Heart right ventricle (tissue), 16 donors: ENCODE measurements around the gene COL4A3. TPM values are rescaled to one million over a fixed set of nuclear protein-coding genes. Genes with fewer than 3 reads are reported as not detected.

Source experiments
- ATAC-seq, 8 donors: fragments of 200-7000 bp; cut with Tn5 transposase; one replicate each; pipeline ENCODE4 v1.9.1; 2020; ENCODE audit warnings: mild to moderate bottlenecking in 8 of 8, moderate library complexity in 8 of 8, moderate number of reproducible peaks in 1 of 8
- DNase-seq, 2 donors: peaks; one replicate each; pipeline ENCODE4 v3.0.0-alpha.2; 2020
- H3K27ac ChIP-seq, 10 donors: fragments of 200-600 bp; sonication (generic) in 2 of 10; one replicate each; pipeline versions ENCODE4 v1.5.0 to v1.8.0; 2020 to 2022; ENCODE audit warnings: mild to moderate bottlenecking in 3 of 10
- H3K27me3 ChIP-seq, 7 donors: fragments of 200-600 bp; one replicate each; pipeline ENCODE4 v1.8.0; 2021 to 2022; ENCODE audit warnings: mild to moderate bottlenecking in 2 of 7
- H3K36me3 ChIP-seq, 9 donors: fragments of 200-600 bp; sonication (generic) in 1 of 9; one replicate each; pipeline versions ENCODE4 v1.5.0 to v1.8.0; 2020 to 2022; ENCODE audit warnings: mild to moderate bottlenecking in 2 of 9
- H3K4me1 ChIP-seq, 9 donors: fragments of 200-600 bp; sonication (generic) in 1 of 9; one replicate each; pipeline versions ENCODE4 v1.5.0 to v1.8.0; 2020 to 2022; ENCODE audit warnings: mild to moderate bottlenecking in 4 of 9
- H3K4me3 ChIP-seq, 10 donors: fragments of 200-600 bp; sonication (generic) in 2 of 10; one replicate each; pipeline versions ENCODE4 v1.5.0 to v1.8.0; 2020 to 2022; ENCODE audit warnings: mild to moderate bottlenecking in 7 of 10, moderate library complexity in 2 of 10
- H3K9me3 ChIP-seq, 11 donors: fragments of 200-600 bp in 10 of 11; sonication (generic) in 2 of 11; one replicate each; pipeline versions ENCODE4 v1.5.0 to v1.8.0; 2013 to 2022; ENCODE audit warnings: mild to moderate bottlenecking in 2 of 11, control low read depth in 1 of 11, moderate library complexity in 1 of 11
- CTCF ChIP-seq, 9 donors: fragments of 200-600 bp; sonication (generic) in 2 of 9; IDR thresholded peaks; one replicate each; pipeline versions ENCODE4 v1.5.0 to v1.8.0; 2021 to 2022; ENCODE audit warnings: antibody characterized with exemption in 9 of 9, mild to moderate bottlenecking in 5 of 9, moderate library complexity in 1 of 9
- WGBS, 2 donors: extraction: QIAGEN DNeasy Blood & Tissue Kit; methylation state at CpG; one replicate each; pipeline ENCODE4 v1.1.7; 2013; ENCODE audit warnings: inconsistent platforms in 1 of 2; 5-methylcytosine and 5-hydroxymethylcytosine counted together
- intact Hi-C, 10 donors: fragments of 100-400 bp; cut with DNase I; formaldehyde crosslinking; loops; one replicate each; pipeline versions ENCODE4 v1.11.1 to v1.14.2; 2022
- polyA plus RNA-seq, 2 donors: library from polyadenylated mRNA; stranded (reverse); fragments of 200-250 nt; gene quantifications; one replicate each; pipeline ENCODE4 v1.2.3, GENCODE V29; 2013
- total RNA-seq, 10 donors: library from RNA; stranded (reverse); fragmentation: NEBNext Ultra II Directional in 3 of 10; extraction: Animal tissue kit (Norgen Biotek cat#: 25700) in 3 of 10; gene quantifications; one replicate each; pipeline versions ENCODE4 v1.2.1 to v1.2.4, GENCODE V29; 2021 to 2023
- donor health status: Arrhythmogenic right ventricular cardiomyopathy.
- donor health status: ischemic (EF 13 %, LVEDD 7.1; RV severe dilation, severe dysfunction).
- donor health status: healthy with polysubstance abuse.
- donor health status: DM: no; HTN: yes; CAD: no.
- donor health status: DM: no; HTN: no; CAD: no.
- donor health status: ischemic (EF 25% LVEDD 6.9; RV normal size, moderate dysfunction).
- donor health status: ischemic (EF 25% LVEDD 5.7; RV mildly dilated, moderate dysfunction).
- donor health status: healthy.
- donor health status: DM: yes; HTN: yes; CAD: no.
- donor health status: Ischemic cardiomyopathy.
- donor health status: ischemic (EF 35%, LVEDD 5.7; RV mildly dilated, moderate dysfunction).
- donor health status: nonischemic (EF 11% LVEDD 7.7; RV severe dilation, severe dysfunction).
- donor health status: DM: yes; HTN: yes; CAD: no.
- donor health status: PGD.
- donor health status: ischemic (EF 29% LVEDD 5.4; RV normal size, mild dysfunction).
- donor health status: nonischemic (EF 23%, LVEDD 6.1; RV moderate dilation, normal function).

Gene COL4A3
- total and polyA plus RNA-seq, 12 donors = 0.91 to 6.2 (median 2.3) TPM

GRCh38 chr2:227363756-227364155 lies 199.3 kb downstream of the COL4A3 start:
- 91 to 93% methylated on average over 6 of the region's 6 CpGs for WGBS, 2 donors
- H3K27ac ChIP-seq = no peak overlapping the region
- DNase-seq (no peak), ATAC-seq (no peak)
- no peaks in the 10 kb centered on the region for H3K27me3 ChIP-seq
- peaks cover 0 to 26% (median 0%) of the 10 kb centered on the region in 9 donors for H3K4me1 ChIP-seq
- no peak overlapping the region for H3K4me3 ChIP-seq
- peak in 1 of 9 donors; percentile 39 for TF ChIP-seq CTCF (IDR thresholded peaks at IDR 0.05)
- intact Hi-C loops = no loop called here
- H3K9me3 ChIP-seq = no peaks in the 10 kb centered on the region
- H3K36me3 ChIP-seq = peaks cover 0 to 26% (median 9%) of the 10 kb centered on the region in 9 donors

Other genes starting within 250 kb of the COL4A3 start
- gene COL4A4, start 419 bp upstream of the COL4A3 start, total RNA-seq = 10 to 100 TPM in 1 of 10 donors, 1 to 10 TPM in 9; 2.2 to 11.4 (median 4.4) TPM
- 1 to 10 TPM in 1 of 2 donors, under 1 TPM in 1; 0.84 to 3.9 TPM for gene COL4A4, start 419 bp upstream of the COL4A3 start, polyA plus RNA-seq
- 100 to 1,000 TPM in 1 of 10 donors, 10 to 100 TPM in 9; 58.4 to 102 (median 73.8) TPM for gene MFF, start 160.6 kb downstream of the COL4A3 start, total RNA-seq
- 10 to 100 TPM; 80.6 to 86.3 TPM for gene MFF, start 160.6 kb downstream of the COL4A3 start, polyA plus RNA-seq
- not detected for gene TM4SF20, start 214.7 kb downstream of the COL4A3 start, total RNA-seq
- gene TM4SF20, start 214.7 kb downstream of the COL4A3 start, polyA plus RNA-seq = not detected
- gene SCYGR1, start 223.3 kb downstream of the COL4A3 start, total RNA-seq = not detected
- not detected for gene SCYGR1, start 223.3 kb downstream of the COL4A3 start, polyA plus RNA-seq